ENCODE measurements around the gene PI16. TPM values are rescaled to one million over a fixed set of nuclear protein-coding genes. Genes with fewer than 3 reads are reported as not detected.

Gene PI16
- total RNA-seq, 1 experiment from 2014 or later, result 0.17 TPM

- TF ChIP-seq, protein P1, sequence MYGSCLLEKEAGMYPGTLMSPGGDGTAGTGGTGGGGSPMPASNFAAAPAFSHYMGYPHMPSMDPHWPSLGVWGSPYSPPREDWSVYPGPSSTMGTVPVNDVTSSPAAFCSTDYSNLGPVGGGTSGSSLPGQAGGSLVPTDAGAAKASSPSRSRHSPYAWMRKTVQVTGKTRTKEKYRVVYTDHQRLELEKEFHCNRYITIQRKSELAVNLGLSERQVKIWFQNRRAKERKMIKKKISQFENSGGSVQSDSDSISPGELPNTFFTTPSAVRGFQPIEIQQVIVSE (CRISPR knock-in tag; IDR thresholded peaks at IDR 0.05; ENCODE audit: borderline replicate concordance), result no peak
- TF ChIP-seq NFYB (CRISPR knock-in tag; conservative IDR thresholded peaks at IDR 0.05; ENCODE audit: low read depth) (no peak), CBFB (CRISPR knock-in tag; IDR thresholded peaks at IDR 0.05; ENCODE audit: low read depth) (no peak), TCF7 (CRISPR knock-in tag; IDR thresholded peaks at IDR 0.05; ENCODE audit: low read depth) (no peak), FOXJ3 (CRISPR knock-in tag; IDR thresholded peaks at IDR 0.05; ENCODE audit: borderline replicate concordance) (no peak), TEAD1 (CRISPR knock-in tag; IDR thresholded peaks at IDR 0.05) (no peak), GABPB1 (CRISPR knock-in tag; IDR thresholded peaks at IDR 0.05) (no peak), NFE2L1 (CRISPR knock-in tag; IDR thresholded peaks at IDR 0.05) (no peak), ATF1 (CRISPR knock-in tag; IDR thresholded peaks at IDR 0.05) (no peak), SP1 (CRISPR knock-in tag; conservative IDR thresholded peaks at IDR 0.05) (no peak)
- TF ChIP-seq, protein P2, sequence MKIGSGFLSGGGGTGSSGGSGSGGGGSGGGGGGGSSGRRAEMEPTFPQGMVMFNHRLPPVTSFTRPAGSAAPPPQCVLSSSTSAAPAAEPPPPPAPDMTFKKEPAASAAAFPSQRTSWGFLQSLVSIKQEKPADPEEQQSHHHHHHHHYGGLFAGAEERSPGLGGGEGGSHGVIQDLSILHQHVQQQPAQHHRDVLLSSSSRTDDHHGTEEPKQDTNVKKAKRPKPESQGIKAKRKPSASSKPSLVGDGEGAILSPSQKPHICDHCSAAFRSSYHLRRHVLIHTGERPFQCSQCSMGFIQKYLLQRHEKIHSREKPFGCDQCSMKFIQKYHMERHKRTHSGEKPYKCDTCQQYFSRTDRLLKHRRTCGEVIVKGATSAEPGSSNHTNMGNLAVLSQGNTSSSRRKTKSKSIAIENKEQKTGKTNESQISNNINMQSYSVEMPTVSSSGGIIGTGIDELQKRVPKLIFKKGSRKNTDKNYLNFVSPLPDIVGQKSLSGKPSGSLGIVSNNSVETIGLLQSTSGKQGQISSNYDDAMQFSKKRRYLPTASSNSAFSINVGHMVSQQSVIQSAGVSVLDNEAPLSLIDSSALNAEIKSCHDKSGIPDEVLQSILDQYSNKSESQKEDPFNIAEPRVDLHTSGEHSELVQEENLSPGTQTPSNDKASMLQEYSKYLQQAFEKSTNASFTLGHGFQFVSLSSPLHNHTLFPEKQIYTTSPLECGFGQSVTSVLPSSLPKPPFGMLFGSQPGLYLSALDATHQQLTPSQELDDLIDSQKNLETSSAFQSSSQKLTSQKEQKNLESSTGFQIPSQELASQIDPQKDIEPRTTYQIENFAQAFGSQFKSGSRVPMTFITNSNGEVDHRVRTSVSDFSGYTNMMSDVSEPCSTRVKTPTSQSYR (CRISPR knock-in tag; IDR thresholded peaks at IDR 0.05), result no peak
Observed at GRCh38 chr6:36964908-36965307, 10.4 kb downstream of the PI16 start (continued).

GRCh38 chr6:36967301-36967700, 12.8 kb downstream of the PI16 start:
- Mint-ChIP-seq H3K27me3 (ENCODE audit: low read depth) (no peaks in the 10 kb centered on the region), H3K27ac (no peak overlapping the region), H3K4me3 (no peak overlapping the region), H3K36me3 (peaks cover 42% of the 10 kb centered on the region), H3K9me3 (no peaks in the 10 kb centered on the region), H3K4me1 (peaks cover 15% of the 10 kb centered on the region)
- no peak for DNase-seq (ENCODE audit: low spot score)
- ChIA-PET CTCF (interaction anchor here (3.7 kb wide), 1 partner anchor 51 kb away, joined by 16 read pairs; no protein-coding TSS in a partner anchor), POLR2A (no interaction called here)
- no peak for ATAC-seq
- TF ChIP-seq CREM (CRISPR knock-in tag; IDR thresholded peaks at IDR 0.05) (no peak), ZNF423 (CRISPR knock-in tag; IDR thresholded peaks at IDR 0.05) (no peak), GTF2I (CRISPR knock-in tag; conservative IDR thresholded peaks at IDR 0.05) (no peak), EMX1 (CRISPR knock-in tag; IDR thresholded peaks at IDR 0.05) (no peak), ETV6 (CRISPR knock-in tag; IDR thresholded peaks at IDR 0.05) (no peak), FOXP1 (CRISPR knock-in tag; IDR thresholded peaks at IDR 0.05; ENCODE audit: borderline replicate concordance) (no peak), ZNF512 (CRISPR knock-in tag; IDR thresholded peaks at IDR 0.05; ENCODE audit: borderline replicate concordance) (no peak), USF2 (CRISPR knock-in tag; IDR thresholded peaks at IDR 0.05) (no peak)
- TF ChIP-seq, protein P3, sequence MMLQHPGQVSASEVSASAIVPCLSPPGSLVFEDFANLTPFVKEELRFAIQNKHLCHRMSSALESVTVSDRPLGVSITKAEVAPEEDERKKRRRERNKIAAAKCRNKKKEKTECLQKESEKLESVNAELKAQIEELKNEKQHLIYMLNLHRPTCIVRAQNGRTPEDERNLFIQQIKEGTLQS (CRISPR knock-in tag; conservative IDR thresholded peaks at IDR 0.05), result no peak
- TF ChIP-seq, protein P4, sequence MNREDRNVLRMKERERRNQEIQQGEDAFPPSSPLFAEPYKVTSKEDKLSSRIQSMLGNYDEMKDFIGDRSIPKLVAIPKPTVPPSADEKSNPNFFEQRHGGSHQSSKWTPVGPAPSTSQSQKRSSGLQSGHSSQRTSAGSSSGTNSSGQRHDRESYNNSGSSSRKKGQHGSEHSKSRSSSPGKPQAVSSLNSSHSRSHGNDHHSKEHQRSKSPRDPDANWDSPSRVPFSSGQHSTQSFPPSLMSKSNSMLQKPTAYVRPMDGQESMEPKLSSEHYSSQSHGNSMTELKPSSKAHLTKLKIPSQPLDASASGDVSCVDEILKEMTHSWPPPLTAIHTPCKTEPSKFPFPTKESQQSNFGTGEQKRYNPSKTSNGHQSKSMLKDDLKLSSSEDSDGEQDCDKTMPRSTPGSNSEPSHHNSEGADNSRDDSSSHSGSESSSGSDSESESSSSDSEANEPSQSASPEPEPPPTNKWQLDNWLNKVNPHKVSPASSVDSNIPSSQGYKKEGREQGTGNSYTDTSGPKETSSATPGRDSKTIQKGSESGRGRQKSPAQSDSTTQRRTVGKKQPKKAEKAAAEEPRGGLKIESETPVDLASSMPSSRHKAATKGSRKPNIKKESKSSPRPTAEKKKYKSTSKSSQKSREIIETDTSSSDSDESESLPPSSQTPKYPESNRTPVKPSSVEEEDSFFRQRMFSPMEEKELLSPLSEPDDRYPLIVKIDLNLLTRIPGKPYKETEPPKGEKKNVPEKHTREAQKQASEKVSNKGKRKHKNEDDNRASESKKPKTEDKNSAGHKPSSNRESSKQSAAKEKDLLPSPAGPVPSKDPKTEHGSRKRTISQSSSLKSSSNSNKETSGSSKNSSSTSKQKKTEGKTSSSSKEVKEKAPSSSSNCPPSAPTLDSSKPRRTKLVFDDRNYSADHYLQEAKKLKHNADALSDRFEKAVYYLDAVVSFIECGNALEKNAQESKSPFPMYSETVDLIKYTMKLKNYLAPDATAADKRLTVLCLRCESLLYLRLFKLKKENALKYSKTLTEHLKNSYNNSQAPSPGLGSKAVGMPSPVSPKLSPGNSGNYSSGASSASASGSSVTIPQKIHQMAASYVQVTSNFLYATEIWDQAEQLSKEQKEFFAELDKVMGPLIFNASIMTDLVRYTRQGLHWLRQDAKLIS (CRISPR knock-in tag; IDR thresholded peaks at IDR 0.05; ENCODE audit: borderline replicate concordance), result no peak
- TF ChIP-seq, protein P5, sequence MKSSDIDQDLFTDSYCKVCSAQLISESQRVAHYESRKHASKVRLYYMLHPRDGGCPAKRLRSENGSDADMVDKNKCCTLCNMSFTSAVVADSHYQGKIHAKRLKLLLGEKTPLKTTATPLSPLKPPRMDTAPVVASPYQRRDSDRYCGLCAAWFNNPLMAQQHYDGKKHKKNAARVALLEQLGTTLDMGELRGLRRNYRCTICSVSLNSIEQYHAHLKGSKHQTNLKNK (CRISPR knock-in tag; IDR thresholded peaks at IDR 0.05), result no peak
- TF ChIP-seq, protein P6, sequence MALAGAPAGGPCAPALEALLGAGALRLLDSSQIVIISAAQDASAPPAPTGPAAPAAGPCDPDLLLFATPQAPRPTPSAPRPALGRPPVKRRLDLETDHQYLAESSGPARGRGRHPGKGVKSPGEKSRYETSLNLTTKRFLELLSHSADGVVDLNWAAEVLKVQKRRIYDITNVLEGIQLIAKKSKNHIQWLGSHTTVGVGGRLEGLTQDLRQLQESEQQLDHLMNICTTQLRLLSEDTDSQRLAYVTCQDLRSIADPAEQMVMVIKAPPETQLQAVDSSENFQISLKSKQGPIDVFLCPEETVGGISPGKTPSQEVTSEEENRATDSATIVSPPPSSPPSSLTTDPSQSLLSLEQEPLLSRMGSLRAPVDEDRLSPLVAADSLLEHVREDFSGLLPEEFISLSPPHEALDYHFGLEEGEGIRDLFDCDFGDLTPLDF (CRISPR knock-in tag; IDR thresholded peaks at IDR 0.05), result no peak
